HPDE6-E6E7 (cell line): ENCODE results near the gene ADAM22.

Experiments
- DNase-seq: peaks from one replicate; pipeline ENCODE4 v3.0.0; 2011; ENCODE audit warnings: missing footprints; ENCODE audit errors: extremely low spot score

ADAM22 gene

DNA sequence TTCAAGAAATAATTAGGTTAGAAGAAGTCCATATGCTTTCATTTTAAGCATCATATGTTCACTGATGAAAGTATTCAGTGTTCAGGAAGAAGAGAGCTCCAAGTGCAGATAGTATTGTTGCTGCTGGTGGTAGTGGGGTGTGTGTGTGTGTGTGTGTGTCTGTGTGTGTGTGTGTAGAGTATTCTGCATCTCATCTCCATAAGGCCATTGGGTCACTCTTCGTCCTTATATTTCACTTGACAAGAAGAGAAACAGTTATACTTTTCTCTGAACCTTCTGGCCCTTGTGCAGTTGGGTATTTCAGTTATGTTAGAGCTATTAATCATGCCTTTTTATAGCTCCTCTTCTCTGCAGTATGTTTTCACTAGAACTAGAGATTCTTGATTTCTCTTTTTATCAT, 26.2 kb downstream of the ADAM22 start:
- DNase-seq = no peak

- DNase-seq = no peak
Observed at GRCh38 chr7:87961754-87962153, 27.7 kb downstream of the ADAM22 start.

GRCh38 chr7:87966271-87966670, 32.2 kb downstream of the ADAM22 start:
- no peak for DNase-seq

- no peak for DNase-seq
Observed at GRCh38 chr7:87968021-87968420, 34.0 kb downstream of the ADAM22 start.

GRCh38 chr7:87982116-87982515, 48.1 kb downstream of the ADAM22 start:
- no peak for DNase-seq

GRCh38 chr7:87984088-87984487, 50.0 kb downstream of the ADAM22 start:
- DNase-seq = no peak

DNA sequence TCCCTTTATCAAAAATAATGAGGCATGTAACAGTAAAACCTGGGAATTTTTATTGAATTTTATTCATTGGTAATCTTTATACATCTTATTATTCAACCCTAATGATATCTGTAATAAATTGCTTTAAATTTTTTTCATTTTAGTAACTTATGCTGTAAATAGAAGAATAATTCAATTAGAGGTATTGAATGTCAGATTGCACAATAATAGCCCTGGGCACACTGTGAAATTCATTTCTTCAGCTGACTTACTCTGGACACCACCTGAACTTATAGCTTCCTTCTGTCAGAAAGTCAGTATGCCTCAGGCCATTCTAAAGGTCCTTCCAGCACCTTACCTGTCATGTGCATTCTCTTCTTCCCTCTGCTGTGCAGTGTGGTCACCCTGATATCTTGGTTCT, 59.2 kb downstream of the ADAM22 start:
- DNase-seq = no peak

GRCh38 chr7:87999261-87999660, 65.2 kb downstream of the ADAM22 start:
- DNase-seq = no peak

DNA sequence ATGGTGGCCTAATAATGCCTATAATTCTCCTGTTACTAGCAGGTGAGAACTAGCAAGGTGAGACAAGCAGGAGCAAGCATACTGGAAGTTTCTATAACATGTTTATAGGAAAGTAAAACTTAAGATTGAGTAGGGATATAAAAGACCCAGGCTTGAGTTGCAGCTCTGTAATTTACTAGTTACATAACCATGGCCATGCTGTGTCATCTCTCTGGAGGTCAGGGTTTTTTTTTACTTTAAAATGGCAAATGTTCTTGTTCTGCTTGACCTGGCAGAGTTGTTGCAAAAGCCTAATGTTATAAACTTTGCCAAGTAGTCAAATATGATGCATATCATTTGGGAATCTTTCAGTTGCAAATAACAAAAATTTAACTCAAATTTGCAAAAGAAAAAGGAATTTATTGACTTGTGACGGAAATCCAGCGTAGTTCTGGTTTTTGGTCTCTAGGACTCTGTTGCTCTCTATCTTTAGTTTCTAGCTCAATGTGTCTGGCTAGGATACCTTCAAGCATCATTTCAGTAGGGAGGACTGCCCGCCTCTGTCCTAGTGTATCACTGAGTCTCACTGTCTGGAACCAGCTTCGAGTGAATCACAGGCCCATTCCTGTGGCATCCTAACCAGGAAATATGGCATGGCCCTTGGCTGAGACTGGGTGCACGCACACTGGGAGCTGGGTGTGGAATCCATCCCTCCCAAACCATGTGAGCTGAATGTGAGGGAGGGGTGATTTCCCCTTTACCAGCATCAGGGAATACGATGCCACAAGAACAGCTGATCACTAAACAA, 67.9 kb downstream of the ADAM22 start:
- no peak for DNase-seq

- no peak for DNase-seq
Observed at GRCh38 chr7:88002617-88003016, 68.6 kb downstream of the ADAM22 start.

DNA sequence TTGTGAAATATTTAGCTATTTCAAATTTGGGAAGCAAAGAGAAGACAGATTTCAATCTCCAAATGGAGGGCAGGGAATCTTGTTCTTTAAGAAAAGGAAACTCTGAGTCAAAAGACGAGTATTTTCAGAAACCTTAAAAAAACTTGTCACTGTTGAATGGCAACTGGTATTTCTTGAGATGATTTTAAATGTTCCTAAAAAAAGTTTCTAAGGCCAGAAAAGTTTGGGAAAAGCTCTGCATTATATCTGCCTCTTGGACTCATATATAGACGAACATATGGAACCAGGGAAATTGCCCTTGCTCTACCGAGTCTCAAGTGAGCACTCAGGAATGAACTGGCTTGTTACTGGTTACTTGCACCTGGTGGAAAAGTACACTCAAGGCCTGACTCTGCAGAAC, 69.5 kb downstream of the ADAM22 start:
- DNase-seq = no peak

DNA sequence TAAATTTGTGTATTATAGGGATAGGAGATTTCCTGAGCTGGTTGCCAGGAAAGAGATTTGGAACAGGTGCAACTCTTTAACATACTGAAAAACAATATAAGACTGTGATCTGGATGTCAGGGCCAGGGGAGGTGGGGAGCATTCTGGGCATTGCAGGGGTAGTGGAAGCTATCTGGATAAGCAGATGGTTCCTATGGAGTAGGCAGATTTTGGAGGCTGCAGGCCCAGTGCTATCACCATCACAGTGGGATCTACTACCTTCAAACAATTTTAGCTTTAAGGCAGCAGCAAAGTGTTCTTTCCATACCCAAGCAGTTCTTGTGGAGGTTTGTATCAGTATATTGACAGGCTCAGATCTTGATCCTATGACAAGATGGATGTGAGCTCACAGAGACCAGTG, 71.1 kb downstream of the ADAM22 start:
- DNase-seq = no peak

- DNase-seq = no peak
Observed at GRCh38 chr7:88009651-88010050, 75.6 kb downstream of the ADAM22 start.

- no peak for DNase-seq
Observed at GRCh38 chr7:88012086-88012485, 78.0 kb downstream of the ADAM22 start.

DNA sequence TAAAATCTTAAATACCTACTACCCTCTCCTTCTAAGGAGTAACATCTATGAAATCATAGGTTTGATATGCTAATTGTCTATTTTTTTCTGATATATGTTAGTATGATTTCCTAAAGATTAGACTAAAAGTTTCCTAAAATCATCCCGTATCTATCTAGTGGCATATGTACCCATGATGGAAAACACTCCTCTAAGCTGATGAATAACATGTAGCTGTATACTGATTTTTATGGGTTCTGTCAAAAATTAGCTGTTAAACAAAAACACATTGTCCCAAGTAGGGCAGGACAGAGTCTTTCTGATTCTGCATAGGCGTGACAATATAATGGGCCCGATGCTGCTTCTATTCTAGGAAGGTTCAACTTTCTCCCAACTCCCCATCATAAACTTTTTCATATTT, 79.9 kb downstream of the ADAM22 start:
- no peak for DNase-seq

DNA sequence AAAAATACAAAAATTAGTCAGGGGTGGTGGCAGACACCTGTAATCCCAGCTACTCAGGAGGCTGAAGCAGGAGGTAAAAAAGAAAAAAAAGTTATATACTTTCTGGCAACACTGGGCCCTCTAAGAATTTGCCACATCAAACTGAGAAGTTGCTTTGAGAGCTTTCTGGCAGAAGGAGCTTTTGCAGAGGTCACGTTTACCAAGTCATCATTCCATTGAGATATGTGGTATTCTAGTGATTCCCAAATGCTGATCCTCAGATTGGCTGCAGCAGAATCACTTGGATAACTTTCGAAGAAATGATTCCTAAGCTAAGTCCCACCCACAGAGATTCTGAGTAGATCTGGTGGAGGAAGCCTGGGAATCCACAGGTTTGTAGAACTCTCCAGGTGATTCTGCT, 80.5 kb downstream of the ADAM22 start:
- no peak for DNase-seq

DNA sequence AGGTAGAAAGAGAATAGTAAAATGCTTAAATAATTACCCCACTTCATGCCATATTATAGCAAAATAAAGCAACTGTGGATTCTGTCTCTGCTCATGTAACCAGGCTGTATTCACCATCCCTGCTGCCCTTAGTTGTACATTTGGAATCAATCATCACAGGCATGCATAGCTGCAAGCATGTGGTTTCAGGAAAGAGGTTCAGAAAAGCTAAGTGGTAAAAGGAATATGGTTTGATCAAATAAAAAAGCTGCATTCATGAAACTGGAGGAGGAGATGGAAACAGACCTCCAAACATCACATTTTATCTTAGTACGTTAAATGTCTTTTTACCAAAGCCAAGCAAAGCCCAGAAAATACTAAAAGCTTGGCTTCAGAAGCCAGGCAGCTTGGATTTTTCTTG, 81.3 kb downstream of the ADAM22 start:
- no peak for DNase-seq

DNA sequence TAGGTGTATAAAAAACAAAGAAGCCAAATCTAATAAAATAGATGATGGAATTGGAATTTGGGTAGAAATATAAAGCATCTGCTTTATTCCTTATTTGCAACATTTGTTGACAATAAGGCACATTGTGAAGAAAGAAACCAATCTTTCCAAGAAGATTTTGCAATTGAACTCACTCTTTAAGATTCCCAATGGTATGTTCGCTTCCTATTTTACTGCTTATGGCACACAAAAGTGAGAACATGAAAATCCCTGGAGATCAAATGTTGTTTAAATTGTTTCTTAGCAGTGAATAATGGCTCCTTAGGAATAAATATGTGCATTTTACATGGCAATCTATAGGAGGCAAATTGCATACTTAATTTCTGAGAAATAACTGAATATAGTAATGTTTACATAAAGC, 84.5 kb downstream of the ADAM22 start:
- no peak for DNase-seq

DNA sequence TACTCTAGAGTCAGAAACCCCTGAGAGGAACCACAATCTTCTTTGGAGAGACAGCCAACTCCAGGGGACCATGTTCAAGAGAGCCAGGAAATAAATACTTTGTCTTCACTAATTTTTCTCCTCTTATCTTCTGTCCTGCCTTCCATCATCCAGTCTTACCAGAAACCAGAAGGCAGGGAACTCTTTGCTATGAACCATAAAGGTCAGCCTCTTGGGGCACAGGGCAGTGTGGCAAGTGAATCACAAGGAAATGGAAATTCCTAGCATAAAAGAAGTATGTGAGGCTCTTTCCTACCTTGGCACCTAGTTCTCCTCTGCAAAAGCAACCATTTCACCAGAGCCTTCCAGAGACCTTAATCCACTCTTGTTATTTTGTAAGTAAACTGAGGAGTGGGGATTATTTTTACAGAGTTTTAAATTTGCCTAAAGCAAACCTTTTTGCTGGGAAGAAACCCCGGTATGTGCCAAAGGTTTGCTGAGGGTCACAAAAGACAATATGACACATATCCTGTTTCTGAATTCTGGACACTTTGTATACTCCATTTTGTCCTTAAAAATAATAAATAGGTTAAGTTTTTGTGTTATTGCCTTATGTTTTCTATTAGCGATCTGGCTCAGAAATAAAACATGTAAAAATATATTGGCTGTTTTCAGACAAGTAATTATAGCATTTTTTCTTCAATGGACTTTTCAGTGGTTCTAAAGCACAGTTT, 87.1 kb downstream of the ADAM22 start:
- no peak for DNase-seq

DNA sequence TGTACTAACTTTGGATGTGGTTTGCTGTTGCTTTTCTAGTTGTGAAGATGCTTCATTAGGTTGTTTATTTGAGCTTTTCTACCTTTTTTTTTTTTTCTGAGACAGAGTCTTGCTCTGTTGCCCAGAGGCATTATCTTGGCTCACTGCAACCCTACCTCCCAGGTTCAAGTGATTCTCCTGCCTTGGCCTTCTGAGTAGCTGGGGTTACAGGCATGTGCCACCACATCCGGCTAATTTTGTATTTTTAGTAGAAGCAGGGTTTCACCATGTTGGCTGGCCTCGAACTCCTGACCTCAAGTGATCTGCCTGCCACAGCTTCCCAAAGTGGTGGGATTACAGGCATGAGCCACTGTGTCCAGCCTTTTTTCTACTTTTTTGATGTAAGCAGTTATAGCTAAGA, 93.7 kb downstream of the ADAM22 start:
- no peak for DNase-seq

DNA sequence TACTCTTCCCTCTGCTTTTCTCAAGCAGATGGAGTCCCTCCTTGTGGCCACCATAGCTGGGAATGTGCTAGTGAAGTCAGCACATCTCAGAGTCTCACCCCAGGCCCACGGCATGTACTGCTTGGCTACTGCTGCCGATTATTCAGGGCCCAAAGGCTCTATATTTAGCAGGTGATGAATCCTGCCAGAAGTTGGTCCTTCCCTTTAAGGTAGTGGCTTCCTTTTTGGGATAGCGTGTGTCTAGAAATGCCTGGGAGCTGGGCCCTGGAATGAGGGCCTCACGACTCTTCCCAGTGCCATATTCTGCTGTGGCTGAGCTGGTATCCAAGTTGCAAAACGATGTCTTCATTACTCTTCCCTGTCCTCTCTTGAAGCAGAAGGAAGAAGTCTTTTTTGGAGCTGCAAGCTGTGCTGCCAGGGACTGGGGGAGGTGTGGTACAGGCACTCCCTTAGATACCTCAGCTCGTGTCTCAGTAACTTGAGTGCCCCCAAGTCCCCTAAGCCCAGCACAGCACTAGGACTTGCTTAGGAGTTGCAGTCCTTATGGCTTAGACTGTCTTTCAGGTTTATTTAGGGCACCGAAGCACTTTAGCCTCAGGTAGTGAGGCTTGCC, 100.1 kb downstream of the ADAM22 start:
- no peak for DNase-seq

GRCh38 chr7:88037050-88037449, 103.0 kb downstream of the ADAM22 start:
- DNase-seq = no peak

DNA sequence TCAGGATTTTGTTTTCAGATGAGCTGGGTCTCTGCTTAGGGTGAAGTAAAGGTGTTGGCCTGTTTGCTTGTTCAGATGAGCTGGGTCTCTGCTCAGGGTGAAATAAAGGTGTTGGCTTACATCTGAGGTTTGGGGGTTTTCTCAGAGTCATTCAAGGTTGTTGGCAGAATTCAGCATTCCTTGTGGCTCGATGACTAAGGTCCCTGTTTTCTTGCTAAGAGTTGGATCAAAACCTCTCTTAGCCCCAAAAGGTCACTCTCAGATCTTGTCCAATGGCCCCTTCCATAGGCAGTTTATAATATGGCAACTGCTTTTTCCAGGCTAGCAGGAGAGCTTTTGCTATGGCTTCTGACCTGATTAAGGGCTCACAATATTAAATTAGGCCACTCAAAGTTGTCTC, 106.6 kb downstream of the ADAM22 start:
- no peak for DNase-seq
